Lower lobe of right lung (tissue), 2 donors: ENCODE measurements around the gene GLCCI1. TPM values are rescaled to one million over a fixed set of nuclear protein-coding genes. Genes with fewer than 3 reads are reported as not detected.

Experiments used
- ATAC-seq, 2 donors: fragments of 200-7000 bp; cut with Tn5 transposase; one replicate each; pipeline ENCODE4 v1.9.1; 2020 to 2022; ENCODE audit warnings: mild to moderate bottlenecking in 2 of 2, moderate library complexity in 2 of 2
- DNase-seq: peaks from one replicate; pipeline ENCODE4 v3.0.0-alpha.2; 2020
- H3K27ac ChIP-seq: fragments of 200-600 bp; one replicate; pipeline ENCODE4 v1.8.0; 2022
- H3K27me3 ChIP-seq: fragments of 200-600 bp; one replicate; pipeline ENCODE4 v1.8.0; 2022; ENCODE audit warnings: low read depth
- H3K36me3 ChIP-seq: fragments of 200-600 bp; one replicate; pipeline ENCODE4 v1.8.0; 2022; ENCODE audit warnings: mild to moderate bottlenecking
- H3K4me1 ChIP-seq: fragments of 200-600 bp; one replicate; pipeline ENCODE4 v1.8.0; 2022
- H3K4me3 ChIP-seq: fragments of 200-600 bp; one replicate; pipeline ENCODE4 v1.8.0; 2022; ENCODE audit warnings: mild to moderate bottlenecking
- H3K9me3 ChIP-seq: fragments of 200-600 bp; one replicate; pipeline ENCODE4 v1.8.0; 2022
- intact Hi-C: fragments of 100-400 bp; cut with DNase I; formaldehyde crosslinking; loops from one replicate; pipeline ENCODE4 v1.11.0; 2022
- total RNA-seq: library from RNA; stranded (reverse); fragmentation: NEBNext Ultra II Directional; extraction: Animal tissue kit (Norgen Biotek cat#: 25700); gene quantifications from one replicate; pipeline ENCODE4 v1.2.1, GENCODE V29; 2021
- TF ChIP-seq, protein P1 (sequence below): fragments of 200-600 bp; IDR thresholded peaks from one replicate; pipeline ENCODE4 v1.8.0; 2022; ENCODE audit warnings: antibody characterized with exemption, mild to moderate bottlenecking
- donor health status: DM: no; HTN: yes; CAD: no; lungs with severe emphysema.

Gene GLCCI1
- total RNA-seq, 1 donor from 2014 or later = 63.9 TPM

- H3K27ac ChIP-seq = no peak overlapping the region
- TF ChIP-seq, protein P1, sequence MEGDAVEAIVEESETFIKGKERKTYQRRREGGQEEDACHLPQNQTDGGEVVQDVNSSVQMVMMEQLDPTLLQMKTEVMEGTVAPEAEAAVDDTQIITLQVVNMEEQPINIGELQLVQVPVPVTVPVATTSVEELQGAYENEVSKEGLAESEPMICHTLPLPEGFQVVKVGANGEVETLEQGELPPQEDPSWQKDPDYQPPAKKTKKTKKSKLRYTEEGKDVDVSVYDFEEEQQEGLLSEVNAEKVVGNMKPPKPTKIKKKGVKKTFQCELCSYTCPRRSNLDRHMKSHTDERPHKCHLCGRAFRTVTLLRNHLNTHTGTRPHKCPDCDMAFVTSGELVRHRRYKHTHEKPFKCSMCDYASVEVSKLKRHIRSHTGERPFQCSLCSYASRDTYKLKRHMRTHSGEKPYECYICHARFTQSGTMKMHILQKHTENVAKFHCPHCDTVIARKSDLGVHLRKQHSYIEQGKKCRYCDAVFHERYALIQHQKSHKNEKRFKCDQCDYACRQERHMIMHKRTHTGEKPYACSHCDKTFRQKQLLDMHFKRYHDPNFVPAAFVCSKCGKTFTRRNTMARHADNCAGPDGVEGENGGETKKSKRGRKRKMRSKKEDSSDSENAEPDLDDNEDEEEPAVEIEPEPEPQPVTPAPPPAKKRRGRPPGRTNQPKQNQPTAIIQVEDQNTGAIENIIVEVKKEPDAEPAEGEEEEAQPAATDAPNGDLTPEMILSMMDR = no peak
- H3K4me1 ChIP-seq = peaks cover 9% of the 10 kb centered on the region
- intact Hi-C loops = no loop called here
- H3K27me3 ChIP-seq = no peaks in the 10 kb centered on the region
- DNase-seq (no peak), ATAC-seq (no peak)
- H3K4me3 ChIP-seq = no peak overlapping the region
- H3K9me3 ChIP-seq = no peaks in the 10 kb centered on the region
- H3K36me3 ChIP-seq = peaks cover 13% of the 10 kb centered on the region
Observed at GRCh38 chr7:8120390-8121058, 151.9 kb downstream of the GLCCI1 start.

- H3K36me3 ChIP-seq = peaks cover 15% of the 10 kb centered on the region
- H3K9me3 ChIP-seq = no peaks in the 10 kb centered on the region
- no peak overlapping the region for H3K4me3 ChIP-seq
- H3K27ac ChIP-seq = no peak overlapping the region
- intact Hi-C loops = no loop called here
- peaks cover 16% of the 10 kb centered on the region for H3K4me1 ChIP-seq
- DNase-seq = no peak
- TF ChIP-seq, protein P1 = no peak
- H3K27me3 ChIP-seq = no peaks in the 10 kb centered on the region
- ATAC-seq = no peak
Observed at GRCh38 chr7:8121243-8121642, 152.6 kb downstream of the GLCCI1 start.

- TF ChIP-seq, protein P1 = no peak
- Histone ChIP-seq H3K4me3 (no peak overlapping the region), H3K4me1 (peaks cover 17% of the 10 kb centered on the region), H3K27me3 (no peaks in the 10 kb centered on the region), H3K36me3 (peaks cover 13% of the 10 kb centered on the region), H3K9me3 (no peaks in the 10 kb centered on the region), H3K27ac (peak overlapping the region; percentile 60)
- intact Hi-C loops = no loop called here
- peak; percentile 56 for DNase-seq
- peak; percentile 80 to 83 for ATAC-seq
Observed at GRCh38 chr7:8125680-8126444, 157.3 kb downstream of the GLCCI1 start.

DNA sequence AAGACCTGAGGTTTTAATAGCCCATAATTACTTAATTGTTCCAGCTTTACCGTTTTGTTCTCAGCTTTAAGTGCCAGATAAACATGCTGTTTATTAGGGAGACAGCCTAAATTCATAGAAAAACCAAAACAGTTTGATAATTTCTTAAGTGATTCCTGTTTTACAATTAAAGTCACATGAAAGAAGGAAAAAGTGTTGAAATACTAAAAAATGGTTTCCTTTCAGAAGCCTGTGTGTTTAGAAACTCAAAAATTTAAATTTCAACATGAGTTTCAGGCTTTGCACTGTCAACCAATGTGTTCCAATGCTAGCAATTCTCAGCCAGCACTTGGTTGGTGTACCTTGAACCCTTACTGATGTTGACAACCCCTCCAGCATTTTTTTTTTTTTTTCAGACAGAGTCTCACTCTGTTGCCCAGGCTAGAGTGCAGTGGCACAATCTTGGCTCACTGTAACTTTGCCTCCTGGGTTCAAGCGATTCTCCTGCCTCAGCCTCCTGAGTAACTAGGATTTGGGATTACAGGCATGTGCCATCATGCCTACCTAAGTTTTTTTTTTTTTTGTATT is 158.1 kb downstream of the GLCCI1 start:
- H3K36me3 ChIP-seq = peaks cover 10% of the 10 kb centered on the region
- H3K4me1 ChIP-seq = peaks cover 17% of the 10 kb centered on the region
- no peak overlapping the region for H3K4me3 ChIP-seq
- H3K9me3 ChIP-seq = no peaks in the 10 kb centered on the region
- TF ChIP-seq, protein P1 = no peak
- H3K27me3 ChIP-seq = no peaks in the 10 kb centered on the region
- intact Hi-C loops = no loop called here
- DNase-seq (no peak), ATAC-seq (no peak)
- no peak overlapping the region for H3K27ac ChIP-seq

GRCh38 chr7:8128449-8129317 is 160.1 kb downstream of the GLCCI1 start:
- TF ChIP-seq, protein P1 = no peak
- DNase-seq (no peak), ATAC-seq (no peak)
- Histone ChIP-seq H3K27ac (no peak overlapping the region), H3K36me3 (peaks cover 4% of the 10 kb centered on the region), H3K27me3 (no peaks in the 10 kb centered on the region), H3K9me3 (no peaks in the 10 kb centered on the region), H3K4me1 (peaks cover 17% of the 10 kb centered on the region), H3K4me3 (no peak overlapping the region)
- intact Hi-C loops = no loop called here
